ENCODE measurements around the gene MAML3. TPM values are rescaled to one million over a fixed set of nuclear protein-coding genes. Genes with fewer than 3 reads are reported as not detected.

The MAML3 gene
- total RNA-seq, 1 experiment from 2014 or later, result 0.13 TPM

- no peaks in the 10 kb centered on the region for H3K36me3 ChIP-seq
- no peak overlapping the region for H3K4me3 ChIP-seq
- H3K27me3 ChIP-seq, result no peaks in the 10 kb centered on the region
- H3K9me3 ChIP-seq, result no peaks in the 10 kb centered on the region
- DNase-seq, result no peak
Observed at GRCh38 chr4:139889264-139889663, 264.7 kb downstream of the MAML3 start.

GRCh38 chr4:139887962-139888735, 265.8 kb downstream of the MAML3 start:
- no peak overlapping the region for H3K4me3 ChIP-seq
- H3K36me3 ChIP-seq, result no peaks in the 10 kb centered on the region
- DNase-seq, result no peak
- no peaks in the 10 kb centered on the region for H3K9me3 ChIP-seq
- H3K27me3 ChIP-seq, result no peaks in the 10 kb centered on the region

- no peak for DNase-seq
- no peaks in the 10 kb centered on the region for H3K36me3 ChIP-seq
- H3K4me3 ChIP-seq, result peak overlapping the region; percentile 44
- H3K27me3 ChIP-seq, result no peaks in the 10 kb centered on the region
- no peaks in the 10 kb centered on the region for H3K9me3 ChIP-seq
Observed at GRCh38 chr4:139887376-139887802, 266.6 kb downstream of the MAML3 start.

- Histone ChIP-seq H3K9me3 (no peaks in the 10 kb centered on the region), H3K4me3 (peak overlapping the region; percentile 44), H3K27me3 (no peaks in the 10 kb centered on the region), H3K36me3 (no peaks in the 10 kb centered on the region)
- DNase-seq, result no peak
Observed at GRCh38 chr4:139886798-139887197, 267.2 kb downstream of the MAML3 start.

- Histone ChIP-seq H3K36me3 (no peaks in the 10 kb centered on the region), H3K27me3 (no peaks in the 10 kb centered on the region), H3K9me3 (no peaks in the 10 kb centered on the region), H3K4me3 (no peak overlapping the region)
- no peak for DNase-seq
Observed at GRCh38 chr4:139884438-139884837, 269.5 kb downstream of the MAML3 start.

- H3K9me3 ChIP-seq, result no peaks in the 10 kb centered on the region
- H3K27me3 ChIP-seq, result no peaks in the 10 kb centered on the region
- DNase-seq, result no peak
- H3K4me3 ChIP-seq, result no peak overlapping the region
- no peaks in the 10 kb centered on the region for H3K36me3 ChIP-seq
Observed at GRCh38 chr4:139880841-139881240, 273.1 kb downstream of the MAML3 start.

GRCh38 chr4:139878050-139878449, 275.9 kb downstream of the MAML3 start:
- no peak for DNase-seq
- Histone ChIP-seq H3K27me3 (no peaks in the 10 kb centered on the region), H3K4me3 (no peak overlapping the region), H3K9me3 (no peaks in the 10 kb centered on the region), H3K36me3 (no peaks in the 10 kb centered on the region)

- DNase-seq, result no peak
- Histone ChIP-seq H3K4me3 (no peak overlapping the region), H3K36me3 (no peaks in the 10 kb centered on the region), H3K27me3 (no peaks in the 10 kb centered on the region), H3K9me3 (no peaks in the 10 kb centered on the region)
Observed at GRCh38 chr4:139876337-139876941, 277.5 kb downstream of the MAML3 start.

GRCh38 chr4:139875411-139875825, 278.6 kb downstream of the MAML3 start:
- no peak overlapping the region for H3K4me3 ChIP-seq
- H3K9me3 ChIP-seq, result no peaks in the 10 kb centered on the region
- no peak for DNase-seq
- no peaks in the 10 kb centered on the region for H3K36me3 ChIP-seq
- no peaks in the 10 kb centered on the region for H3K27me3 ChIP-seq

GRCh38 chr4:139873111-139873860, 280.7 kb downstream of the MAML3 start:
- Histone ChIP-seq H3K27me3 (no peaks in the 10 kb centered on the region), H3K36me3 (no peaks in the 10 kb centered on the region), H3K9me3 (no peaks in the 10 kb centered on the region), H3K4me3 (no peak overlapping the region)
- DNase-seq, result no peak

GRCh38 chr4:139872274-139872673, 281.7 kb downstream of the MAML3 start:
- Histone ChIP-seq H3K9me3 (no peaks in the 10 kb centered on the region), H3K4me3 (no peak overlapping the region)
- peak; percentile 27 for DNase-seq

GRCh38 chr4:139869810-139870209, 284.2 kb downstream of the MAML3 start:
- DNase-seq, result no peak
- Histone ChIP-seq H3K4me3 (no peak overlapping the region), H3K36me3 (no peaks in the 10 kb centered on the region), H3K9me3 (no peaks in the 10 kb centered on the region), H3K27me3 (no peaks in the 10 kb centered on the region)

More at GRCh38 chr4:139872274-139872673, 281.7 kb downstream of the MAML3 start:
- no peaks in the 10 kb centered on the region for H3K36me3 ChIP-seq
- no peaks in the 10 kb centered on the region for H3K27me3 ChIP-seq

- DNase-seq, result no peak
- H3K36me3 ChIP-seq, result no peaks in the 10 kb centered on the region
- no peaks in the 10 kb centered on the region for H3K27me3 ChIP-seq
- H3K4me3 ChIP-seq, result no peak overlapping the region
- H3K9me3 ChIP-seq, result no peaks in the 10 kb centered on the region
Observed at GRCh38 chr4:139866276-139866962, 287.6 kb downstream of the MAML3 start.

- no peak for DNase-seq
- H3K4me3 ChIP-seq, result no peak overlapping the region
- H3K27me3 ChIP-seq, result no peaks in the 10 kb centered on the region
- no peaks in the 10 kb centered on the region for H3K9me3 ChIP-seq
- no peaks in the 10 kb centered on the region for H3K36me3 ChIP-seq
Observed at GRCh38 chr4:139865537-139865936, 288.4 kb downstream of the MAML3 start.

- Histone ChIP-seq H3K4me3 (no peak overlapping the region), H3K36me3 (no peaks in the 10 kb centered on the region), H3K9me3 (no peaks in the 10 kb centered on the region), H3K27me3 (no peaks in the 10 kb centered on the region)
- DNase-seq, result no peak
Observed at GRCh38 chr4:139863531-139863930, 290.5 kb downstream of the MAML3 start.

- no peak overlapping the region for H3K4me3 ChIP-seq
- H3K27me3 ChIP-seq, result no peaks in the 10 kb centered on the region
- H3K9me3 ChIP-seq, result no peaks in the 10 kb centered on the region
- DNase-seq, result no peak
- H3K36me3 ChIP-seq, result no peaks in the 10 kb centered on the region
Observed at GRCh38 chr4:139861471-139861870, 292.5 kb downstream of the MAML3 start.
